Stimulated activated CD8-positive, alpha-beta memory T cell treated with anti-CD3 and anti-CD28 coated beads, Interleukin-4, amount 100 ng/mL, for 1 hour (primary cell): ENCODE results near the gene NEK11.
"Not testable (repeated sequence)": the region's sequence is repeated elsewhere in the genome, so short reads cannot be mapped to it uniquely, and the experiment has no call there.

Experiments
- DNase-seq, 2 donors: peaks; one replicate each; pipeline ENCODE4 v3.0.0-alpha.2; 2020; ENCODE audit warnings: low read depth in 2 of 2, low spot score in 1 of 2

The NEK11 gene

DNA sequence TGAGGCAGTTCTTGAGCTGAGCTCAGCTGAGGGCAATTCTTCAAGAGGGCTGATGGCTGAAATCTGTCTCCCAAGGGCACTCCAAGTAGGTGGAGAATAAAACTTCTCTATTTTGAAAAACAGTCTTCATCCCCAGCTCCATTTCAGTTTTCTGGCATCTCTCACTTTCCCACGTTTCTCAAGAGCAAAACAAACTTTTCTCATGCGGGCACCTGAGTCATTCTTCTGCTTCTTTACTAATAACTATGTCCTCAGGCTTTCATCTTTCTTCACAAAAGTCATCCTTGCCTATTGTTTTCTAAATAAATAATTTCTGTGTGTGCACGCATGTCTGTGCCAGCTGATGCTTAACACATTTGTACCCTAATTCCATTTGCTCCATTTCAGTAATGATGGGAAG lies 258.8 kb downstream of the NEK11 start:
- DNase-seq, result no peak

- DNase-seq, result no peak
These were observed 273.2 kb downstream of the NEK11 start for GRCh38 chr3:131299836-131300235.

DNA sequence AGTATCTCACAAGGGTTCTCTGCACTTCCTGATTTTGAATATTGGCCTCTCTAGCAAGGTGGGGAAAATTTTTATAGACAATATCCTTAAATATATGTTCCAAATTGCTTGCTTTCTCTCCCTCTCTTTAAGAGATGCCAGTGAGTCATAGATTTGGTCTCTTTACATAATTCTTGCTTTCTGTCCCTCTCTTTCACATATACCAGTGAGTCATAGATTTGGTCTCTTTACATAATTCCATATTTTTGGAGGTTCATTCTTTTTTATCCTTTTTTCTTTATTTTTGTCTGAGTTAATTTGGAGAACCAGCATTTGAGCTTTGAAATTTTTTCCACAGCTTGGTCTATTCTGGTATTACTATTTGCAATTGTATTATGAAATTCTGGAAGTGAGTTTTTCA lies 277.2 kb downstream of the NEK11 start:
- DNase-seq, result no peak

GRCh38 chr3:131304890-131305289 lies 278.2 kb downstream of the NEK11 start:
- no peak for DNase-seq

DNA sequence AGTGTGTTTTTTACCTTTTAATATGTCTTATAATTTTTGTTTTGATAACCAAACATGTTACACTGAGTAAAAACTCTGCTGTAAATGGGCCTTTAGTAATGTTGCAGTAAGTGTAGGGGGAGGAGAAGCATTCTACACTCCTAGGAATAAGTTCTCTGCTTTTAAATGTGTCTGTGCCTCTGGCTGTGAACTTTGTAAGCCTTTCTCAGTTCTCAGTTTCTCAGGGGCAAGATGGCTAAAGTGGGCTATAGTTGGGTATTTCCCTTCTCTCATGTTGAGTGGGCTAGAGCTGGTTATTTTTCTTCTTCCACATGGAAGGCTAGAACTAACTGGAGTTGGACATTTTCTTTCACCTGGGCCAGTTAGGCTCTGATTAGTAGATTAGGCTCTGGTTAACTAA lies 279.6 kb downstream of the NEK11 start:
- no peak for DNase-seq

- no peak for DNase-seq
These were observed 287.6 kb downstream of the NEK11 start for GRCh38 chr3:131314318-131314717.

DNA sequence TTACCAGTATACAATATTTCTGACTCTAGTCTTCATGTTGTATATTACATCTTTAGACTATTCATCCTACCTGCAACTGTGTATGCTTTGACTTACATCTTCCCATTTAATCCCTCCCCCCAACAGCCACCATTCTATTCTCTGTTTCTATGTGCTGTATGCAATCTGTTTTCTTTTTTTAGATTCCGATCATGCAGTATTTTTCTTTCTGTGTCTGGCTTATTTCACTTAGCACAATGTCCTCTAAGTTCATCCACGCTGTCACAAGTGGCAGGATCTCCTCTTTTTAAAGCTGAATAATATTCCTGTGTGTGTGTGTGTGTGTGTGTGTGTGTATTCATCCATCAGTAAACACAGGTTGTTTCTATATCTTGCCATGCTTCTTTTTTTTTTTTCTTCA lies 288.5 kb downstream of the NEK11 start:
- no peak for DNase-seq

DNA sequence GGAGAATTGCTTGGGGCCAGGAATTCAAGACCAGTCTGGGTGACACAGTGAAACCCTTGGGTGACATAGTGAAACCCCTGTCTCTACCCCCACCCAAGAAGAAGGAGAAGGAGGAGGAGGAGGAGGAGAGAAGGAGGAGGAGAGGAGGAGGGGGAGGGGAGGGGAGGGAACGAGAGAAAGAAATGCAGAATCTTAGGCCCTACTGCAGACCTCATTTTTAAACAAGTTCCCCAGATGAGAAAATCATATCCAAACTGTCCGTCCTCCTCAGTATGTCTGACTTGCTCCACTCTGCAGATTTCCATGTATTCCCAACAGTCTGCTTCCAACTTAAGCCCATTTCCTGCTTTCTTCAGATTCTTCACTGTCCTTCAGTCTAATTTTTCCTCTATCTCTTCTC lies 291.0 kb downstream of the NEK11 start:
- DNase-seq, result no peak

DNA sequence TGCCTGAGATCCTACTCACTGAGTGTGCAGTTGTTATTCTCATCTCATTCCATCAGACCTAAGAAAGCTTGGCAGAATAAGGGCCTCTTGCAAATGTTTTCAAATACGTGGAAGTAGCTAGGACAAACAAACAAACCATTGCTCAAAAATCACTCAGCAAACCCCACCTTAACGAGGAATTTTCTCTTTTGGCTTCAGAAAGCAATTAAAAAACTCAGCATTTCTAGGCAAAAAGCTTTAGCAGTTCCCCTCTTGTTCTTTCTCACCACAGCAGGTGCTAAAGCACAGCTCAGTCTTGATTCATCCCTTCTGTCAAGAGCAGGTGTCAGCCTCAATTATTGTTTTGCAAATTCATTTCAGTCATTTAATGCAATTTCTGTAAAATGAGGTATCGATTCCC lies 296.3 kb downstream of the NEK11 start:
- DNase-seq, result no peak

- DNase-seq, result no peak
These were observed 297.1 kb downstream of the NEK11 start for GRCh38 chr3:131323792-131324191.

GRCh38 chr3:131324923-131325322 lies 298.2 kb downstream of the NEK11 start:
- no peak for DNase-seq

- DNase-seq, result no peak
These were observed 299.6 kb downstream of the NEK11 start for GRCh38 chr3:131326307-131326706.

DNA sequence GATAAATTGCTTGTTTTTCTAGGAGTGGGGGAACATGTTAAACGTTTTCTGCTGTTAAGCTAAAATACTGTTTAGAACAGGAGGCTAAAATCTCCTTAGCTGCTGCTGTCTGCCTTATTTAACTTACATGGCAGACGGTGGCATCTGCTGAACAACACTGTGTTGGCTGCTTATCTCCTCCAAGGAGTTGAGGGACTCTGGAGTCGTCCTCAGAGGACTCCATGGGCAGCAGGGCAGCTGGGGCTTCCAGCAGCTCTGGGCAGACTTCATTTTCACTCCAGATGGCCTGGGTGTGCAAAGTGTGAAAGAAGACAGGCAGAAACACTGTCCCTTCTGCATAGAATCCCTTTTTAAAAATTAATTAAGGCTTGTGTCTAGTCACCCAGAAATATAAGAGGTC lies 302.0 kb downstream of the NEK11 start:
- no peak for DNase-seq

DNA sequence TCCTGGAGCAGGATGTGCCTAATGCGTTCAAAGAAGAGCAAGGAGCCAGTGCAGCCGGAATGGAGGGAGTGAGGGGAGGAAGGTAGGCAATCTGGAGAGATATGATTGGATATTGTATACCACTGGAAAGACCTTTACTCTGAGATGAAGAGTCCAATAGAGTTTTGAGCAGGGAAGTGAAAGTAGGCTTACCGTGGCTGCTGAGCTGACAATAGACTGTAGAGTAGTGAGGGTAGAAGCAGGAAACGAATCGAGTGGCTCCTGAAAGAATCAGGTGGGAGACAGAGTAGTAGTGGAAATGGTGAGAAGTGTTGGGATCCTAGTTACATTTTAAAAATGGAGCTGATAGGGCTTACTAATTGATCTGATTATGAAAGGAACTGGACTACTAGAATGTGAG lies 303.1 kb downstream of the NEK11 start:
- DNase-seq, result no peak

DNA sequence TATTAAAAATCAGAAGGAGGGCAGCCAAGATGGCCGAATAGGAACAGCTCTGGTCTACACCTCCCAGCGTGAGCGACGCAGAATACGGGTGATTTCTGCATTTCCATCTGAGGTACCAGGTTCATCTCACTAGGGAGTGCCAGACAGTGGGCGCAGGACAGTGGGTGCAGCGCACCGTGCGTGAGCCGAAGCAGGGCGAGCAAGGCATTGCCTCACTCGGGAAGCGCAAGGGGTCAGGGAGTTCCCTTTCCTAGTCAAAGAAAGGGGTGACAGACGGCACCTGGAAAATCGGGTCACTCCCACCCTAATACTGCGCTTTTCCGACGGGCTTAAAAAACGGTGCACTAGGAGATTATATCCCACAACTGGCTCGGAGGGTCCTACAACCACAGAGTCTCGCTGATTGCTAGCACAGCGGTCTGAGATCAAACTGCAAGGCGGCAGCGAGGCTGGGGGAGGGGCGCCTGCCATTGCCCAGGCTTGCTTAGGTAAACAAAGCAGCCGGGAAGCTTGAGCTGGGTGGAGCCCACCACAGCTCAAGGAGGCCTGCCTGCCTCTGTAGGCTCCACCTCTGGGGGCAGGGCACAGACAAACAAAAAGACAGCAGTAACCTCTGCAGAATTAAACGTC lies 304.9 kb downstream of the NEK11 start:
- not testable (repeated sequence) for DNase-seq

DNA sequence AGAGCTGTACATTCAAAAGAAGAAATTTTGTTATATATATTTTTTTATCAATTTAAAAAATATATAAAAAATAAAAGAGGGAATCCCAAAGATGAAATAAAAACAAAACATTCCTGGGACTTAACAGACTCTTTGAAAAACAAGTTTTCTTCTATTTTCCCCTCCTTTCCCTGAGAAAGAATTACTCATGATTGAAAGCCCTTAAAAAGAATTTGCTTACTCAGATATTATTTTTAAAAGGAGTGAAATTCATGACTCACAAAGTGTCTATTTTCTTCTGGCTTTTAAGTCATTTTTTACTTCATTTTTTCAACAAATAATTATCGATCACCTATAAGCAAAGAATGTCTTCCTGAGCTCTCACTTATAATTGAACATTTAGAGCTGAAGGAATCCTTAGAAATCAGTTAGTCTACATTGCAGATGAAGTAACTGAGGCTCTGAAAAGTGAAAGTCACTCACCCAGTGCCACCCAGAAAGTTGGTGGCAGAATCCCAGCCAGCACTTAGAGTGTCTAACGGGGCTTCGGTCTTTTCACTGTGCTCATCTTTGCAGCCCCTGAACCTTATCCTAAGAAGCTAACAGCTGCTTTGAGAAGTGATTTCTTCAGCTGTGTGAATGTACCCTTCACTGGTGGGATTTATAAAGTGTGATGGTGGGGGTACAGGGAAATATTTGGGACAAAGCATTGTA lies 312.4 kb downstream of the NEK11 start:
- no peak for DNase-seq

DNA sequence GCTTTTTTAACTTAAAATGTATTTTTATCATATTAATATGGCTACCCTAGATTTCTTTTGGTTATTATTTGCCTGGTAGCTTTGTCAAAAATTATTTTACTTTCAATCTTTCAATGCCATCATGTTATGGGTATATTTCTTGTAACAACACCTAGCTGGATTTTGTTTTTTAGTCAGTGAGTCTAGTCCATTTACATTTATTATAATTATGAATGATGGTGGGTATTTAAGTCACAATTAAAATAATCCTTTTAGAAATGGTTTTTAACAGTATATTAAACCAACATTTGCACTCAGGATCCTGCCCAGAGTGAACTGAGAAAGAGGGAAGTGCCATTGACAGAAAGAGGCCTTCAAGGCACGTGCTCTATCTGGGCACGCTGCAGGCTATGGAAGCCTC lies 315.1 kb downstream of the NEK11 start:
- no peak for DNase-seq

DNA sequence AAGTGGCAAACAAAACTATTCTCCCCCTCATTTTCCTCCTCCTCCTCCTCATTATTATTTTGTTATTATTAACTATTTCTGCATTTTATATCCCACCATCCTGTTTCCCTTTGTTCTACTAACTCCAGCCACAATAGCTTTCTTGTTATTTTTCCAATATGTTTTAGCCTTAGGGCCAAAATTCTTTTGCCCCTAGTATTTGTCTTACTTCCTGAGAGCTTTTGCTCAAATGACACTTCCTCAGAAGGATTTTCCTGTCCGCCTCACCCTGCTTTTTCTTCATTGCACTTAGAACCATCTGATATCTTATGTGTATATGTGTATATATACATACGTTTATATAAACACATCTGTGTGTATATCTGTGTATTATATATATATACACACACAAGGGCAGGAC lies 322.2 kb downstream of the NEK11 start:
- DNase-seq, result no peak

DNA sequence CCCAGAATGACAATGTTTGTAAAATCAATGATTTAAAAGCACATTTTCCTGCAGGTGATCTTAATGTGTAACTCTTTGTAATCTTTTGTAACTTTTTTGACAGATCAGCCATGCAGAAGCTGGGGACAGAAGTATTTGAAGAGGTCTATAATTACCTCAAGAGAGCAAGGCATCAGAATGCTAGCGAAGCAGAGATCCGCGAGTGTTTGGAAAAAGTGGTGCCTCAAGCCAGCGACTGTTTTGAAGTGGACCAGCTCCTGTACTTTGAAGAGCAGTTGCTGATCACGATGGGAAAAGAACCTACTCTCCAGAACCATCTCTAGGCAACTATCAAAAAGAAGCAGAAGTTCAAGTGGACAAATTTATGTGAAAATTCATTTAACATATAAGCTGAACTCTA lies 322.8 kb downstream of the NEK11 start:
- no peak for DNase-seq

- DNase-seq, result no peak
These were observed 323.3 kb downstream of the NEK11 start for GRCh38 chr3:131349946-131350347.

GRCh38 chr3:131350506-131350905 lies 323.8 kb downstream of the NEK11 start:
- DNase-seq, result no peak

GRCh38 chr3:131353016-131353877 lies 326.6 kb downstream of the NEK11 start:
- DNase-seq, result no peak
